Vagina (tissue), 2 donors: Measurements from ENCODE around the gene ANO2. TPM values are rescaled to one million over a fixed set of nuclear protein-coding genes. Genes with fewer than 3 reads are reported as not detected.

Experiments
- DNase-seq, 2 donors: peaks; one replicate each; pipeline ENCODE4 v3.0.0-alpha.2; 2017; ENCODE audit errors: extremely low spot score in 2 of 2
- H3K27ac ChIP-seq: fragments of 200-600 bp; sonication (generic); one replicate; pipeline ENCODE4 v1.5.1; 2019
- H3K27me3 ChIP-seq: fragments of 200-600 bp; sonication (generic); one replicate; pipeline ENCODE4 v1.5.1; 2019
- H3K36me3 ChIP-seq, 2 donors: fragments of 200-600 bp; sonication (generic); one replicate each; pipeline ENCODE4 v1.5.1; 2017 to 2019
- H3K4me1 ChIP-seq: fragments of 200-600 bp; sonication (generic); one replicate; pipeline ENCODE4 v1.5.1; 2019
- H3K4me3 ChIP-seq, 2 donors: fragments of 200-600 bp; sonication (generic); 1 replicate in 1 of 2; 2 replicates in 1 of 2; pipeline ENCODE4 v1.5.1; 2016 to 2019
- H3K9me3 ChIP-seq: fragments of 200-600 bp; sonication (generic); one replicate; pipeline ENCODE4 v1.5.1; 2019
- CTCF ChIP-seq, 3 experiments: fragments of 450-650 bp in 2 of 3; fragments of 200-600 bp in 1 of 3; sonication (generic) in 1 of 3; IDR thresholded peaks; one replicate each; pipeline ENCODE4 v1.5.1; 2017 to 2019; ENCODE audit warnings: antibody characterized with exemption in 3 of 3, mild to moderate bottlenecking in 2 of 3, moderate library complexity in 2 of 3
- POLR2A ChIP-seq, 2 donors: fragments of 450-650 bp; IDR thresholded peaks; one replicate each; pipeline ENCODE4 v1.6.1; 2017; ENCODE audit warnings: antibody characterized with exemption in 2 of 2, mild to moderate bottlenecking in 2 of 2, moderate library complexity in 2 of 2
- POLR2AphosphoS5 ChIP-seq, 2 donors: sonication (generic); formaldehyde crosslinking; IDR thresholded peaks; one replicate each; pipeline ENCODE4 v1.9.0; 2017; ENCODE audit warnings: antibody characterized with exemption in 2 of 2, mild to moderate bottlenecking in 2 of 2, low read depth in 1 of 2; ENCODE audit not compliant: insufficient read depth in 1 of 2
- intact Hi-C: fragments of 100-400 bp; cut with DNase I; formaldehyde crosslinking; loops from one replicate; pipeline ENCODE4 v1.15.1; 2023
- total RNA-seq: library from RNA; depleted of rRNA; stranded (reverse); fragments of >200 nt; gene quantifications from one replicate; pipeline ENCODE4 v1.2.3, GENCODE V29; 2016

ANO2 gene
- total RNA-seq, 1 donor from 2014 or later = 18.7 TPM

GRCh38 chr12:5776091-5776490 lies 169.0 kb downstream of the ANO2 start:
- intact Hi-C loops = no loop called here
- DNase-seq = peak in 1 of 2 donors; percentile 61
- Histone ChIP-seq H3K4me1 (no peaks in the 10 kb centered on the region), H3K27ac (no peak overlapping the region), H3K9me3 (no peaks in the 10 kb centered on the region), H3K36me3 (no peaks in the 10 kb centered on the region), H3K4me3 (no peak overlapping the region), H3K27me3 (no peaks in the 10 kb centered on the region)
- TF ChIP-seq POLR2AphosphoS5 (IDR thresholded peaks at IDR 0.05; ENCODE audit: insufficient read depth in 1 of 2, low read depth in 1 of 2) (no peak), CTCF (IDR thresholded peaks at IDR 0.05) (no peak), POLR2A (IDR thresholded peaks at IDR 0.05) (no peak)

GRCh38 chr12:5773550-5773949 lies 171.5 kb downstream of the ANO2 start:
- TF ChIP-seq POLR2AphosphoS5 (IDR thresholded peaks at IDR 0.05; ENCODE audit: insufficient read depth in 1 of 2, low read depth in 1 of 2) = no peak
- Histone ChIP-seq H3K4me1 (peaks cover 7% of the 10 kb centered on the region), H3K9me3 (no peaks in the 10 kb centered on the region), H3K4me3 (no peak overlapping the region), H3K27ac (no peak overlapping the region), H3K36me3 (no peaks in the 10 kb centered on the region), H3K27me3 (no peaks in the 10 kb centered on the region)
- intact Hi-C loops = no loop called here
- no peak for DNase-seq

- H3K27ac ChIP-seq = no peak overlapping the region
- no peak for DNase-seq
- H3K9me3 ChIP-seq = no peaks in the 10 kb centered on the region
- no peak overlapping the region for H3K4me3 ChIP-seq
- TF ChIP-seq CTCF (IDR thresholded peaks at IDR 0.05) (no peak), POLR2AphosphoS5 (IDR thresholded peaks at IDR 0.05; ENCODE audit: insufficient read depth in 1 of 2, low read depth in 1 of 2) (no peak), POLR2A (IDR thresholded peaks at IDR 0.05) (no peak)
- no peaks in the 10 kb centered on the region for H3K36me3 ChIP-seq
- H3K27me3 ChIP-seq = no peaks in the 10 kb centered on the region
- H3K4me1 ChIP-seq = peaks cover 16% of the 10 kb centered on the region
- intact Hi-C loops = no loop called here
Observed at GRCh38 chr12:5771756-5772155, 173.3 kb downstream of the ANO2 start.

GRCh38 chr12:5770727-5771126 lies 174.3 kb downstream of the ANO2 start:
- TF ChIP-seq POLR2AphosphoS5 (IDR thresholded peaks at IDR 0.05; ENCODE audit: insufficient read depth in 1 of 2, low read depth in 1 of 2) = no peak
- TF ChIP-seq POLR2A (IDR thresholded peaks at IDR 0.05) = no peak
- no peak for TF ChIP-seq CTCF (IDR thresholded peaks at IDR 0.05)
- DNase-seq = peak in 1 of 2 donors; percentile 83
- intact Hi-C loops = no loop called here
- no peaks in the 10 kb centered on the region for H3K27me3 ChIP-seq
- no peak overlapping the region for H3K27ac ChIP-seq
- peaks cover 16% of the 10 kb centered on the region for H3K4me1 ChIP-seq
- no peaks in the 10 kb centered on the region for H3K36me3 ChIP-seq
- H3K4me3 ChIP-seq = no peak overlapping the region
- no peaks in the 10 kb centered on the region for H3K9me3 ChIP-seq

- Histone ChIP-seq H3K9me3 (no peaks in the 10 kb centered on the region), H3K4me1 (peaks cover 16% of the 10 kb centered on the region), H3K36me3 (no peaks in the 10 kb centered on the region), H3K27me3 (no peaks in the 10 kb centered on the region), H3K27ac (no peak overlapping the region), H3K4me3 (no peak overlapping the region)
- intact Hi-C loops = no loop called here
- DNase-seq = no peak
- TF ChIP-seq CTCF (IDR thresholded peaks at IDR 0.05) (no peak), POLR2AphosphoS5 (IDR thresholded peaks at IDR 0.05; ENCODE audit: insufficient read depth in 1 of 2, low read depth in 1 of 2) (no peak)
Observed at GRCh38 chr12:5768581-5769196, 176.4 kb downstream of the ANO2 start.
